IMR-90 (cell line): Measurements from ENCODE around the gene TCF12. TPM values are rescaled to one million over a fixed set of nuclear protein-coding genes. Genes with fewer than 3 reads are reported as not detected.

Source experiments
- ATAC-seq: fragments of 200-7000 bp; cut with Tn5 transposase; 2 replicates; pipeline ENCODE4 v1.9.1; 2020; ENCODE audit warnings: low read depth, mild to moderate bottlenecking, moderate library complexity
- BruUV-seq: library from RNA; stranded (reverse); fragments of 400-500 nt; replicated peaks from 2 replicates; lab custom pipeline; 2021; lab: Mats Ljungman, UMichigan
- CTCF ChIA-PET: fragments of 300-600 bp; formaldehyde crosslinking; extraction: SDS; loops from one replicate; lab custom pipeline; 2021; ENCODE audit warnings: antibody characterized with exemption; lab: Yijun Ruan, JAX
- POLR2A ChIA-PET: fragments of 300-600 bp; sonication (Branson Sonifier 250); formaldehyde crosslinking; loops from one replicate; lab custom pipeline; 2022; ENCODE audit warnings: antibody characterized with exemption; ENCODE audit not compliant: unreplicated experiment; lab: Charles Lee
- DNase-seq: peaks from one replicate; pipeline ENCODE4 v3.0.0; 2013
- H2AFZ ChIP-seq: replicated peaks from 2 replicates; pipeline ENCODE3; 2013; ENCODE audit warnings: low read length, mild to moderate bottlenecking; ENCODE audit not compliant: poor library complexity
- H2AK5ac ChIP-seq: 2 replicates; pipeline ENCODE4 v1.6.1; 2013; ENCODE audit warnings: low read depth, low read length, inconsistent platforms
- H2AK9ac ChIP-seq: replicated peaks from 2 replicates; pipeline ENCODE3; 2013; ENCODE audit warnings: mild to moderate bottlenecking, low read depth, low read length, moderate library complexity; ENCODE audit not compliant: poor library complexity
- H2BK120ac ChIP-seq: 2 replicates; pipeline ENCODE4 v1.6.1; 2013; ENCODE audit warnings: low read depth, low read length, inconsistent platforms
- H2BK15ac ChIP-seq: 3 replicates; pipeline ENCODE4 v1.6.1; 2013; ENCODE audit warnings: low read depth, low read length, inconsistent platforms
- H2BK20ac ChIP-seq: 2 replicates; pipeline ENCODE4 v1.6.1; 2013; ENCODE audit warnings: low read depth, mild to moderate bottlenecking, inconsistent platforms, low read length, moderate library complexity
- H2BK5ac ChIP-seq: 2 replicates; pipeline ENCODE4 v1.6.1; 2013; ENCODE audit warnings: mild to moderate bottlenecking, low read depth, low read length, inconsistent platforms; ENCODE audit not compliant: poor library complexity, severe bottlenecking
- H3K14ac ChIP-seq: replicated peaks from 2 replicates; pipeline ENCODE4 v1.6.1; 2013; ENCODE audit warnings: low read depth, low read length, inconsistent platforms
- H3K18ac ChIP-seq: 2 replicates; pipeline ENCODE4 v1.6.1; 2013; ENCODE audit warnings: low read depth, low read length, control low read depth
- H3K23ac ChIP-seq: 2 replicates; pipeline ENCODE4 v1.6.1; 2013; ENCODE audit warnings: low read depth, low read length, inconsistent platforms
- H3K27ac ChIP-seq: 2 replicates; pipeline ENCODE4 v1.5.1; 2013; ENCODE audit warnings: mild to moderate bottlenecking, control low read depth, low read length; ENCODE audit not compliant: insufficient read depth
- H3K27me3 ChIP-seq: 2 replicates; pipeline ENCODE4 v1.6.1; 2013; ENCODE audit warnings: low read length; ENCODE audit not compliant: control insufficient read depth, insufficient read depth
- H3K36me3 ChIP-seq: 2 replicates; pipeline ENCODE4 v1.6.1; 2013; ENCODE audit warnings: low read length, mixed read lengths; ENCODE audit not compliant: control insufficient read depth, insufficient read depth
- H3K4ac ChIP-seq: 2 replicates; pipeline ENCODE4 v1.6.1; 2013; ENCODE audit warnings: low read depth, low read length, inconsistent platforms
- H3K4me1 ChIP-seq: 2 replicates; pipeline ENCODE4 v1.6.1; 2013; ENCODE audit warnings: low read length, mixed read lengths; ENCODE audit not compliant: control insufficient read depth, insufficient read depth
- H3K4me2 ChIP-seq: 2 replicates; pipeline ENCODE4 v1.6.1; 2013; ENCODE audit warnings: low read depth, mild to moderate bottlenecking, control low read depth, low read length, moderate library complexity
- H3K4me3 ChIP-seq: 2 replicates; pipeline ENCODE4 v1.5.1; 2013; ENCODE audit warnings: low read depth, mild to moderate bottlenecking, control low read depth, low read length, moderate library complexity; ENCODE audit not compliant: insufficient read depth
- H3K56ac ChIP-seq: 2 replicates; pipeline ENCODE4 v1.6.1; 2013; ENCODE audit warnings: low read length, inconsistent platforms; ENCODE audit not compliant: insufficient read depth; ENCODE audit errors: extremely low read depth
- H3K79me1 ChIP-seq, 2 experiments: 2 replicates each; pipeline ENCODE4 v1.6.1; 2013; ENCODE audit warnings: low read length in 2 of 2, inconsistent platforms in 1 of 2, low read depth in 1 of 2
- H3K9ac ChIP-seq: 2 replicates; pipeline ENCODE4 v1.6.1; 2013; ENCODE audit warnings: low read depth, low read length, control low read depth
- H3K9me1 ChIP-seq: 2 replicates; pipeline ENCODE4 v1.6.1; 2013; ENCODE audit warnings: low read length, inconsistent platforms; ENCODE audit not compliant: insufficient read depth
- H3K9me3 ChIP-seq: 2 replicates; pipeline ENCODE4 v1.6.1; 2013; ENCODE audit warnings: low read length; ENCODE audit not compliant: control insufficient read depth, insufficient read depth
- H4K20me1 ChIP-seq: 2 replicates; pipeline ENCODE4 v1.6.1; 2013; ENCODE audit warnings: low read length, inconsistent platforms; ENCODE audit not compliant: insufficient read depth
- H4K5ac ChIP-seq: 2 replicates; pipeline ENCODE4 v1.6.1; 2013; ENCODE audit warnings: mild to moderate bottlenecking, low read depth, low read length, control low read depth
- H4K8ac ChIP-seq, 2 experiments: 2 replicates each; pipeline ENCODE4 v1.6.1; 2013; ENCODE audit warnings: low read depth in 2 of 2, low read length in 2 of 2, control low read depth in 1 of 2, inconsistent platforms in 1 of 2
- H4K91ac ChIP-seq: 2 replicates; pipeline ENCODE4 v1.6.1; 2013; ENCODE audit warnings: low read depth, low read length, inconsistent platforms; ENCODE audit not compliant: insufficient read depth
- BHLHE40 ChIP-seq: fragments of 150-350 bp; IDR thresholded peaks from 2 replicates; pipeline ENCODE4 v1.6.1; 2016; ENCODE audit warnings: mild to moderate bottlenecking, low read depth, low read length
- CHD1 ChIP-seq: IDR thresholded peaks from 2 replicates; pipeline ENCODE4 v1.6.1; 2012; ENCODE audit warnings: low read depth, low read length, improper control_type of control experiment
- SMC3 ChIP-seq: fragments of 150-350 bp; IDR thresholded peaks from 2 replicates; pipeline ENCODE4 v1.6.1; 2016; ENCODE audit warnings: low read depth, mild to moderate bottlenecking, antibody characterized with exemption, low read length, moderate library complexity
- WGBS, 2 experiments: methylation state at CpG; one replicate each; pipeline versions ENCODE4 v1.1.5 to v1.1.7; 2013; ENCODE audit warnings: missing lambda C conversion rate in 2 of 2; ENCODE audit not compliant: insufficient read length in 1 of 2; ENCODE audit errors: extremely low coverage in 2 of 2; 5-methylcytosine and 5-hydroxymethylcytosine counted together
- dilution Hi-C: fragments of 300-500 bp; cut with HindIII; formaldehyde crosslinking; loops from one replicate; pipeline ENCODE4 v1.14.3; 2018; ENCODE audit warnings: low sequenced_read_pairs; ENCODE audit not compliant: unreplicated experiment
- in situ Hi-C: fragments of 300-500 bp; cut with MboI; formaldehyde crosslinking; loops from 3 replicates; pipeline ENCODE4 v1.14.3; 2019; ENCODE audit warnings: low sequenced_read_pairs, inconsistent platforms, mixed read lengths
- intact Hi-C: fragments of 100-400 bp; cut with micrococcal nuclease; formaldehyde crosslinking; loops from 2 replicates; pipeline ENCODE4 v1.10.0; 2022
- polyA plus RNA-seq, 3 experiments: library from polyadenylated mRNA; depleted of rRNA; stranded (reverse); fragments of >200 nt; gene quantifications; 2 replicates each; pipeline ENCODE4 v1.2.3, GENCODE V29; 2012; ENCODE audit warnings: low replicate concordance in 1 of 3
- total RNA-seq: library from RNA; depleted of rRNA; stranded (reverse); fragments of >200 nt; gene quantifications from 2 replicates; pipeline ENCODE4 v1.2.3, GENCODE V29; 2012

TCF12 gene
- total and polyA plus RNA-seq, 2 of the 4 experiments (the other 2 are of a cell fraction) = 79.4 to 160 TPM

- Histone ChIP-seq H3K14ac (peak overlapping the region; percentile 36; the same call in 1 of the 2 replicates), H3K56ac (no peak overlapping the region), H4K91ac (peak overlapping the region; percentile 69), H2AK5ac (peak overlapping the region; percentile 89), H2BK20ac (peak overlapping the region; percentile 55), H3K36me3 (peaks cover 2% of the 10 kb centered on the region; the same call in 1 of the 2 replicates), H4K8ac (no peak overlapping the region; a peak in 1 of 4 replicates), H2BK15ac (no peak overlapping the region; the same call in 2 of the 3 replicates), H3K4me3 (no peak overlapping the region), H3K9me1 (peaks cover 6% of the 10 kb centered on the region; the same call in 1 of the 2 replicates), H3K79me1 (no peaks in the 10 kb centered on the region), H2BK120ac (peak overlapping the region; percentile 63; the same call in 1 of the 2 replicates), H3K4me1 (peaks cover 17% of the 10 kb centered on the region), H3K4me2 (no peak overlapping the region), H2AFZ (no peak overlapping the region), H4K5ac (peak overlapping the region; percentile 75), H3K27me3 (no peaks in the 10 kb centered on the region), H3K27ac (peak overlapping the region; percentile 48; the same call in 1 of the 2 replicates), H3K9ac (no peak overlapping the region), H4K20me1 (no peaks in the 10 kb centered on the region), H3K23ac (no peak overlapping the region; the same call in 1 of the 2 replicates), H3K18ac (peak overlapping the region; percentile 82), H2AK9ac (no peak overlapping the region), H2BK5ac (no peak overlapping the region), H3K9me3 (no peaks in the 10 kb centered on the region), H3K4ac (peak overlapping the region; percentile 75)
- ATAC-seq (peak; percentile 11), DNase-seq (peak; percentile 17)
- no TSS peak for BruUV-seq
- ChIA-PET CTCF (no interaction called here), POLR2A (interaction anchor here (0.5 to 0.6 kb wide), 2 partner anchors 22 to 549 kb away, joined by 3 to 4 read pairs; no protein-coding TSS in a partner anchor)
- no peak for TF ChIP-seq BHLHE40
- TF ChIP-seq CHD1 = no peak
- TF ChIP-seq SMC3 = no peak
- dilution Hi-C loops (no loop called here), intact Hi-C loops (no loop called here), in situ Hi-C loops (no loop called here)
- WGBS, 2 experiments = 100% methylated on average over 1 of the region's 14 CpGs; no CpG with 5 or more reads in 1 of the 2 experiments
Measured at GRCh38 chr15:57298843-57299550, 380.6 kb downstream of the TCF12 start.
